ENCODE results near the gene GPR84. TPM values are rescaled to one million over a fixed set of nuclear protein-coding genes. Genes with fewer than 3 reads are reported as not detected.

GPR84 gene
- total RNA-seq, 3 donors from 2014 or later = 0.60 to 1.7 TPM; not detected in 1

DNA sequence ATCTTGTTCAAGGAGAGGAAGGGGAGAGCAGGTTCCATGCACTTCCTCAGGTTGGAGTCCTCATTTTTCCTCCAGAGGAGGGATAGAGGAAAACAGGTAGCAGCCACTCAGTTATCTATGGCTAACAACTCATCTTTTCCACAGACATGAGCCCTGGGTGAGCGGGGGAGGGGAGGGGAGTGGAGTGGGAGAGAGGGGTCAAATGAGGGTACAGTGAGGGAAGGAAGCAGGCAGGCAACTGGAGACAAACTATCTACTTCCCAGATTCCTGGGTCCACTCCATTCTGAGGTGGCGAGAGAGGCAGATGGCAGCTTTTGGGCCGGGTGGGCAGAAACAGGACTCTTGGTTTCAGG lies 22.8 kb upstream of the GPR84 start:
- Histone ChIP-seq H3K36me3 (ENCODE audit: low read depth) (no peaks in the 10 kb centered on the region), H3K4me3 (no peak overlapping the region), H3K9me3 (no peaks in the 10 kb centered on the region), H3K4me1 (ENCODE audit: low read depth) (peaks cover 6% of the 10 kb centered on the region)
- intact Hi-C loops (cut with DNase I, micrococcal nuclease) = no loop called here
- no peak for ATAC-seq
- TF ChIP-seq, protein P1, sequence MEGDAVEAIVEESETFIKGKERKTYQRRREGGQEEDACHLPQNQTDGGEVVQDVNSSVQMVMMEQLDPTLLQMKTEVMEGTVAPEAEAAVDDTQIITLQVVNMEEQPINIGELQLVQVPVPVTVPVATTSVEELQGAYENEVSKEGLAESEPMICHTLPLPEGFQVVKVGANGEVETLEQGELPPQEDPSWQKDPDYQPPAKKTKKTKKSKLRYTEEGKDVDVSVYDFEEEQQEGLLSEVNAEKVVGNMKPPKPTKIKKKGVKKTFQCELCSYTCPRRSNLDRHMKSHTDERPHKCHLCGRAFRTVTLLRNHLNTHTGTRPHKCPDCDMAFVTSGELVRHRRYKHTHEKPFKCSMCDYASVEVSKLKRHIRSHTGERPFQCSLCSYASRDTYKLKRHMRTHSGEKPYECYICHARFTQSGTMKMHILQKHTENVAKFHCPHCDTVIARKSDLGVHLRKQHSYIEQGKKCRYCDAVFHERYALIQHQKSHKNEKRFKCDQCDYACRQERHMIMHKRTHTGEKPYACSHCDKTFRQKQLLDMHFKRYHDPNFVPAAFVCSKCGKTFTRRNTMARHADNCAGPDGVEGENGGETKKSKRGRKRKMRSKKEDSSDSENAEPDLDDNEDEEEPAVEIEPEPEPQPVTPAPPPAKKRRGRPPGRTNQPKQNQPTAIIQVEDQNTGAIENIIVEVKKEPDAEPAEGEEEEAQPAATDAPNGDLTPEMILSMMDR (IDR thresholded peaks at IDR 0.05) = no peak
- no peak for DNase-seq

DNA sequence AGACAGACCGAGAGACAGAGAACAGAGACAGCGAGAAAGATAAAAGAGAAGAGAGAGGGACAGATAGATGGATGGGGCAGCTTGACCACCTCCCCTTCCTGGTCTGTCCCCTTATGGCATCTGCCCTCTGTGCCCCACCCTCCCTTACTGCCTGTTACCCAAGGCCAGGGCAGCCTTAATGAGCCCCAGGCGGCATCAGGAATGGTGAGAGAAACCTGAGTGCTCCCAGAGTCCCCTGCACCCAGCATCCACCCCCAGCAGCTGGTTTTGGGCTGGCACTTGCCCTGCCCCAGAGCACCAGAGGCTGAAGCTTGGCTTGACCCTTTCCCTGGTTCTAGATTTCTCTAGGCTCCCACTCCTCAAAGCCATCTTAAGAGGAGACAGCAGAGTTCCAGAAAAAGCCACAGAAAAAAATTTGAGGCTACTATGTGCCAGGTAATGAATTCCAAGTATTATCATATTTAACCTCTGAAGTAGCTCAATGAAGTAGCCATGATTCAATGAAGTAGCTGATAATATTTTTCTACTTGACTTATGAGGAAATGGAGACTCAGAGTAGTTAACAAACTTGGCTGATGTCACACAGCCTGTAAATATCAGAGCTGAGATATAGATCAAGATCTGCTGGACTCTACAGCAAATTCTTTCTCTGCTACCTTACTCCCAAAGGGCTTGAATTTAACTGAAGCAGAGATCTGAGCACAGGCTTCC lies 22.3 kb upstream of the GPR84 start:
- intact Hi-C loops (cut with DNase I, micrococcal nuclease) = no loop called here
- ATAC-seq (no peak), DNase-seq (no peak)
- no peak overlapping the region for H3K4me3 ChIP-seq
- TF ChIP-seq, protein P1 (IDR thresholded peaks at IDR 0.05) = no peak
- no peaks in the 10 kb centered on the region for H3K9me3 ChIP-seq
- no peaks in the 10 kb centered on the region for H3K36me3 ChIP-seq (ENCODE audit: low read depth)
- peaks cover 6% of the 10 kb centered on the region for H3K4me1 ChIP-seq (ENCODE audit: low read depth)

DNA sequence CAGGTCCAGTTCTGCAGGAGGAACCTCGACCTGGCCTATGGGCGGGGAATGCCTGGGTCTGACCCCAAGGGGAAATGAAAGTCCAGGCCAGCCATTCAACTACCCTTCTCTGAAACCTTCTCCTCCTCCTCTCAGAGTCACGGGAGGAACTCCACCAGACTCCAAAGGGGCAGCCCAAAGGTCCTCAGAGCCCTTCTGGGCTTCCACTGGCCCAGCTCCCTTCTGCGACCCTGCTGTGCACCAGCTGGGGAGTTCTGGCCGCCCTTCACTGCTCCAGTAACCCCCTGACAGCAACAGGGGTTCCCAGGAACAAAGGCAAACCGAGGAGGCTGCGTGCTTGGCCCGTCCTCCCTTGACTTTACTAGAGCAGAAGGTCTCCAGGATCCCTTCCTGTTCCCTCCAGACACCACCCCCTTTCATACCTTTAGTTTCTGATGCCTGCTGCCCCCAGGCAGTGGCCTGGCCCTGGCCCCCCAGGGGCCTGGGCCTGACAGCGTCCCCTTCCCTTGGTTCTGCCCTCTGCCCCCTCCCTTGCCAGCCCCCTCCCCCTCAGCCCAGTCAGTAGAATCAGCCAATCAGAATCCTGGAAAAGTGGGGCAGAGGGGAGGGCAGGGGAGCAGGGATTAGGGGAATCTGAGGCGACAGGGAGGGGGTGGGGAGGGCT lies 21.1 kb upstream of the GPR84 start:
- peak; percentile 22 for ATAC-seq
- H3K4me1 ChIP-seq (ENCODE audit: low read depth) = no peaks in the 10 kb centered on the region
- no peaks in the 10 kb centered on the region for H3K9me3 ChIP-seq
- TF ChIP-seq, protein P1 (IDR thresholded peaks at IDR 0.05) = no peak
- DNase-seq = no peak
- H3K4me3 ChIP-seq = no peak overlapping the region
- H3K36me3 ChIP-seq (ENCODE audit: low read depth) = no peaks in the 10 kb centered on the region
- intact Hi-C loops (cut with DNase I, micrococcal nuclease) = no loop called here

DNA sequence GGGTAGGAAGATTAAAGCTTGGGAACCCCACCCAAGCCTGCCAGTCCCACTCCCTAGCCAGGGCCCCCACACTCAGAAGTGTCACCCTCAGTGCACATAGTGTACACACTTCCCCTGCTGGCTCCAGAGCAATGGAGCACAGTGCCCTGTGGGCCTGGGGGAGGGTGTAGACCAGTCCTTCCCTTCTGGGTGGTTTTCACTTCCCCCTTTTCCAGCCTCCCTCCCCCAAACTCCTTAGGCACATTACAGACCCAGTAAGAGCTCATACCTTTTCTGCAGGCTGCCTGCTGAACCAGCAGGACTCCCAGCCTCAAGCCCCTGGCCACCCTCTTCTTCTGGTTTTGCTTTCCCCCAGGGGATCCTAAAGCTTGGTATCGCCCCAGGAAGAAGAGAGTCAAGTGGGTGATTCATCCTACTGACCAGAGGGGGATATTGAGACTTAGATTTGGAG lies 20.3 kb upstream of the GPR84 start, which contains the start of gene ZNF385A:
TSS of gene ZNF385A (minus strand) at position 143 of the 451 bp plus-strand sequence. CDS start 219 bp downstream, outside the sequence.
- no peak for DNase-seq
- ATAC-seq = peak; percentile 34
- intact Hi-C loops (cut with DNase I, micrococcal nuclease) = no loop called here

GRCh38 chr12:54383041-54383609 lies 18.8 kb upstream of the GPR84 start:
- Histone ChIP-seq H3K4me1 (ENCODE audit: low read depth) (peaks cover 7% of the 10 kb centered on the region), H3K36me3 (ENCODE audit: low read depth) (no peaks in the 10 kb centered on the region), H3K9me3 (no peaks in the 10 kb centered on the region), H3K4me3 (no peak overlapping the region)
- intact Hi-C loops (cut with DNase I, micrococcal nuclease) = no loop called here
- peak; percentile 17 for ATAC-seq
- no peak for DNase-seq
- TF ChIP-seq, protein P1 (IDR thresholded peaks at IDR 0.05) = no peak

More for the DNA sequence above, 20.3 kb upstream of the GPR84 start, which contains the start of gene ZNF385A:
- Histone ChIP-seq H3K4me3 (no peak within 1 kb of the TSS), H3K36me3 (ENCODE audit: low read depth) (no peaks in the 10 kb centered on the region), H3K9me3 (no peaks in the 10 kb centered on the region), H3K4me1 (ENCODE audit: low read depth) (peaks cover 2% of the 10 kb centered on the region)
- TF ChIP-seq, protein P1 (IDR thresholded peaks at IDR 0.05) = no peak

Data from mucosa of descending colon (tissue), 3 donors.